Right cardiac atrium (tissue), 5 donors: ENCODE measurements around the gene ONECUT3. TPM values are rescaled to one million over a fixed set of nuclear protein-coding genes. Genes with fewer than 3 reads are reported as not detected.
A peak's percentile ranks its signal among the peaks of the same experiment; 100 is the strongest.
"Not testable (repeated sequence)": the region's sequence is repeated elsewhere in the genome, so short reads cannot be mapped to it uniquely, and the experiment has no call there.

Source experiments
- ATAC-seq, 2 donors: fragments of 200-7000 bp; cut with Tn5 transposase; one replicate each; pipeline versions ENCODE4 v1.8.0 to v1.9.1; 2020; ENCODE audit warnings: moderate library complexity in 2 of 2, mild to moderate bottlenecking in 1 of 2
- DNase-seq, 3 donors: peaks; one replicate each; pipeline ENCODE4 v3.0.0-alpha.2; 2020
- H3K27ac ChIP-seq: one replicate; pipeline ENCODE4 v1.5.1; 2013; ENCODE audit warnings: mild to moderate bottlenecking, low read length, control low read depth, moderate library complexity
- H3K27me3 ChIP-seq: one replicate; pipeline ENCODE4 v1.6.1; 2013; ENCODE audit not compliant: control insufficient read depth, insufficient read depth
- H3K4me1 ChIP-seq: one replicate; pipeline ENCODE4 v1.6.1; 2013; ENCODE audit warnings: low read length; ENCODE audit not compliant: control insufficient read depth, insufficient read depth
- H3K4me3 ChIP-seq: one replicate; pipeline ENCODE4 v1.5.1; 2013; ENCODE audit warnings: low read length, control low read depth
- H3K9me3 ChIP-seq: one replicate; pipeline ENCODE4 v1.6.1; 2013; ENCODE audit warnings: low read length; ENCODE audit not compliant: control insufficient read depth
- WGBS: extraction: QIAGEN DNeasy Blood & Tissue Kit; methylation state at CpG from one replicate; pipeline ENCODE4 v1.1.7; 2013; 5-methylcytosine and 5-hydroxymethylcytosine counted together
- intact Hi-C, 4 donors: fragments of 100-400 bp; cut with DNase I; formaldehyde crosslinking; loops; one replicate each; pipeline versions ENCODE4 v1.11.0 to v1.14.0; 2022 to 2023
- polyA plus RNA-seq: library from polyadenylated mRNA; stranded (reverse); fragments of 200-250 nt; gene quantifications from one replicate; pipeline ENCODE4 v1.2.3, GENCODE V29; 2013
- total RNA-seq, 4 donors: library from RNA; stranded (reverse); fragmentation: NEBNext Ultra II Directional; extraction: Animal tissue kit (Norgen Biotek cat#: 25700); gene quantifications; one replicate each; pipeline ENCODE4 v1.2.1, GENCODE V29; 2021
- donor health status: healthy with polysubstance abuse.
- donor health status: DM: no; HTN: yes; CAD: no.
- donor health status: DM: no; HTN: no; CAD: no.
- donor health status: DM: no; HTN: yes; CAD: no; lungs with severe emphysema.
- donor health status: DM: yes; HTN: yes; CAD: no.

ONECUT3 gene
- total and polyA plus RNA-seq, 5 donors = not detected

DNA sequence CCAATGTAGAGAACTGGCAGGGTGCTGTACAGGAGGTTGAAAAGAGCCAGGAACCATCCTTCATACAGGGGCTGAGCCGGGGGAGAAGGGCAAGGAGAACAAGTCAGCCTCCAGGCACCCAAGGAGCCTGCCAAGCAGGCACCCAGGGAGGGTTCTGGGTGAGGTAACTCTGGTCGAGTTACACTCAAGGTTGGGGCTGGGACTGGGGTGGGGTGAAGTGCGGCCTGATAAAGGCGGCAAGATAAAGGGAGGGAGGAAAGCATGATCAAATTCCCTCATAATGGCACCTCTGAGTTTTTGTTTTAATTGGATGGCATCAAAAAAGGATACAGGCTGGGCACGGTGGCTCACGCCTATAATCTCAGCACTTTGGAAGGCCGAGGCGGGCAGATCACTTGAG lies 33.8 kb downstream of the ONECUT3 start:
- Histone ChIP-seq H3K4me3 (no peak overlapping the region), H3K4me1 (no peaks in the 10 kb centered on the region), H3K9me3 (peaks cover 1% of the 10 kb centered on the region), H3K27ac (no peak overlapping the region), H3K27me3 (no peaks in the 10 kb centered on the region)
- ATAC-seq (no peak), DNase-seq (peak in 1 of 3 donors; percentile 12)
- WGBS = 70% methylated on average over 8 of the region's 8 CpGs
- intact Hi-C loops = no loop called here

DNA sequence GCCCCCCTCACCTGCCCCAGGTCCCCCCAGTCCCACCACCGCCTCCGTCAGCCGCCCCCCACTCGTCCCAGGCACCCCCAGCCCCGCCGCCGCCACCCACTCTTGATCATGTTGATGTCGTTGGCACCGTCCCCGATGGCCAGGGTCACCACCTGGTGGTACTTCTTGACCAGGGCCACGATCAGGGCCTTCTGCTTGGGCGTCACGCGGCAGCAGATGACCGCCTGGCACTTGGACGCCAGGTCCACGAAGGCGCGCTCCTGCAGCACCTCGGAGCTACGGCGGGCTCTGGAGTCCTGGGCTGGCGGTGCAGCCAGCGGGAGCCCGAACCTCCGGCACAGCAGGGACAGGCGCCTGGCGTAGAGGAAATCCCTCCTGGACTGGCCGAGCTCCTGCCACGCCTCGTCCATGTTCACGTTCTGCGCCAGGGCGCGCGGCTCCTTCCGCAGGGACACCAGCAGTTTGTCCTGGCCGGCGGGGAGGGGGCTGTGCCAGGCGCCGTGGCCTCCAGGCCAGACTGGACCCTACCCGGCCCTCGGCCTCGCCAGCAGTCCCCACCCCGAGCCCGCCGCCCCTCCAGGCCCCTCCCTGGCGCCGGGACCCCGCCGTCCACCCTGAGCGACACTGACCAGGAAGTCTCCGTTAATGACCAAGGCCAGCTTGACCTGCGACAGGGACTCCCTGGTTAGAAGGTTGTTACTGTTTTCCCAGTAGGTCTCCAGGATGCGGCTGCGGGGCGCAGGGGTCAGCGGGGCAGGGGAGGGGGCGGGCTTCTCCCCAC lies 36.1 kb downstream of the ONECUT3 start:
- Histone ChIP-seq H3K4me3 (peak overlapping the region; percentile 6), H3K27me3 (no peaks in the 10 kb centered on the region), H3K27ac (no peak overlapping the region), H3K4me1 (no peaks in the 10 kb centered on the region), H3K9me3 (no peaks in the 10 kb centered on the region)
- WGBS = 20% methylated on average over 59 of the region's 59 CpGs
- intact Hi-C loops = no loop called here
- ATAC-seq (peak in 1 of 2 donors; percentile 39), DNase-seq (peak in 2 of 3 donors; percentile 48 to 62)

GRCh38 chr19:1790054-1790792 lies 36.9 kb downstream of the ONECUT3 start:
- no peak for ATAC-seq
- no peak overlapping the region for H3K27ac ChIP-seq
- H3K4me1 ChIP-seq = no peaks in the 10 kb centered on the region
- no peaks in the 10 kb centered on the region for H3K27me3 ChIP-seq
- H3K9me3 ChIP-seq = no peaks in the 10 kb centered on the region
- H3K4me3 ChIP-seq = peak overlapping the region; percentile 6
- DNase-seq = peak in 1 of 3 donors; percentile 42
- intact Hi-C loops = no loop called here
- WGBS = 26% methylated on average over 5 of the region's 7 CpGs

- Histone ChIP-seq H3K4me1 (no peaks in the 10 kb centered on the region), H3K27me3 (no peaks in the 10 kb centered on the region), H3K9me3 (no peaks in the 10 kb centered on the region), H3K27ac (no peak overlapping the region), H3K4me3 (no peak overlapping the region)
- 75% methylated on average over 14 of the region's 14 CpGs for WGBS
- peak in 1 of 3 donors; percentile 26 for DNase-seq
- ATAC-seq = no peak
- intact Hi-C loops = no loop called here
These were observed 38.6 kb downstream of the ONECUT3 start for GRCh38 chr19:1791879-1792278.

- WGBS = 79% methylated on average over 20 of the region's 20 CpGs
- H3K27me3 ChIP-seq = no peaks in the 10 kb centered on the region
- H3K4me1 ChIP-seq = no peaks in the 10 kb centered on the region
- peak in 1 of 3 donors; percentile 31 for DNase-seq
- H3K9me3 ChIP-seq = no peaks in the 10 kb centered on the region
- ATAC-seq = no peak
- no peak overlapping the region for H3K27ac ChIP-seq
- intact Hi-C loops = no loop called here
- no peak overlapping the region for H3K4me3 ChIP-seq
These were observed 41.3 kb downstream of the ONECUT3 start for GRCh38 chr19:1794424-1795172.

- no peaks in the 10 kb centered on the region for H3K9me3 ChIP-seq
- intact Hi-C loops = no loop called here
- DNase-seq (peak in 1 of 3 donors; percentile 45), ATAC-seq (peak in 1 of 2 donors; percentile 7)
- 48% methylated on average over 52 of the region's 52 CpGs for WGBS
- H3K27me3 ChIP-seq = no peaks in the 10 kb centered on the region
- no peaks in the 10 kb centered on the region for H3K4me1 ChIP-seq
- no peak overlapping the region for H3K27ac ChIP-seq
- H3K4me3 ChIP-seq = no peak overlapping the region
These were observed 43.3 kb downstream of the ONECUT3 start for GRCh38 chr19:1796395-1797142.

GRCh38 chr19:1797313-1797712 lies 44.0 kb downstream of the ONECUT3 start:
- intact Hi-C loops, DNase-seq: not testable (repeated sequence)
- WGBS = 91% methylated on average over 7 of the region's 7 CpGs

DNA sequence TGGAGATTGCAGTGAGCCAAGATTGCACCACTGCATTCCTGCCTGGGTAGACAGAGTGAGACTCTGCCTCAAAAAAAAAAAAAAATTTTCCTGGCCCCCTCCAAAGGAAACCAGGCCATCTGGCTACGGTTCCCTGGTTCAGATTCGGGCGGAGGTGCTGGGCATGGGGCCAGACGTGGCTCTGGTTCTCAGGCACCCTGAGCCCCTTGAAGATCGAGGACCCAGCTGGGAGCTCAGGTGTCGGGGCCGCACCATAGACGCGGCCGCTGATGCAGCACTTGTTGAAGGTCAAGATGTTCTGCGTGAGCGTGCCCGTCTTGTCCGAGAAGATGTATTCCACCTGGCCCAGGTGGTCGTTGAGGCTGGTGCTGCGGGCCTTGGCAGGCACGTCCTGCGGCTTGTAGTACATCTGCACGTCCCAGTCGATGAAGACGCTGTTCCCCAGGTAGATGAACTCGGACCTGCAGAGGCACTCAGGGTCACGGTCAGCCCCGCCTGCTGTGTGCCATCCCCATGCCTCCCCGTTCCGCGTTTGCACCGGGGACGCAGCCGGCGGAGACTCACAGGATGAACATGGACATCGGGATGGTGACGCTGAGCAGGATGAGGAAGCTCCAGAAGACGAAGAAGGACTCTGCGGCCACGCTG lies 46.5 kb downstream of the ONECUT3 start:
- no peaks in the 10 kb centered on the region for H3K4me1 ChIP-seq
- no peak overlapping the region for H3K27ac ChIP-seq
- intact Hi-C loops = no loop called here
- H3K9me3 ChIP-seq = no peaks in the 10 kb centered on the region
- ATAC-seq = no peak
- no peak overlapping the region for H3K4me3 ChIP-seq
- H3K27me3 ChIP-seq = no peaks in the 10 kb centered on the region
- WGBS = 83% methylated on average over 36 of the region's 36 CpGs
- DNase-seq = peak in 1 of 3 donors; percentile 35

More at GRCh38 chr19:1797313-1797712, 44.0 kb downstream of the ONECUT3 start:
- not testable (repeated sequence) for H3K4me1 ChIP-seq, ATAC-seq, H3K4me3 ChIP-seq, H3K27ac ChIP-seq, H3K9me3 ChIP-seq, H3K27me3 ChIP-seq

DNA sequence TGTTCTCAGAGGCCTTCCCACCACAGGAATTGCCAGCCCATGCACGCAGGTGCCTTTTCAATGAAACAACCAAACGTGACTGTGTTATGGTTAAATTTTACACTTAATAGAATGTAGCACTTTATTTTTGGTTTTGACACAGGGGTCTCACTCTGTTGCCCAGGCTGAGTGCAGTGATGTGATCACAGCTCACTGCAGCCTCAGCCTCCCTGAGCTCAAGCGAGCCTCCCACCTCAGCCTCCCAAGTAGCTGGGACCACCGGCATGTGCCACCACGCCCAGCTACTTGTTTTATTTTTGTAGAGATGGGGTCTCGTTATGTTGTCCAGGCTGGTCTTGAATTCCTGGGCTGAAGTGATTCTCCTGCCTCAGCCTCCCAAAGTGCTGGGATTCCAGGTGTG lies 51.6 kb downstream of the ONECUT3 start:
- Histone ChIP-seq H3K27me3 (no peaks in the 10 kb centered on the region), H3K4me3 (no peak overlapping the region), H3K9me3 (no peaks in the 10 kb centered on the region), H3K4me1 (no peaks in the 10 kb centered on the region), H3K27ac (no peak overlapping the region)
- DNase-seq (no peak), ATAC-seq (no peak)
- 89% methylated on average over 6 of the region's 6 CpGs for WGBS
- intact Hi-C loops = no loop called here
